HEK293T (cell line): ENCODE measurements around the gene TRDN.

Experiments
- ARNT ChIP-seq: fragments of 450-650 bp; IDR thresholded peaks from 2 replicates; pipeline ENCODE4 v1.6.1; 2017; ENCODE audit warnings: mild to moderate bottlenecking
- BHLHE40 ChIP-seq: fragments of 450-650 bp; IDR thresholded peaks from 2 replicates; pipeline ENCODE4 v1.6.1; 2016; ENCODE audit warnings: mild to moderate bottlenecking, moderate library complexity, borderline replicate concordance
- ELF4 ChIP-seq: fragments of 450-650 bp; IDR thresholded peaks from 2 replicates; pipeline ENCODE4 v1.6.1; 2017; ENCODE audit warnings: antibody characterized with exemption
- FOXA1 ChIP-seq: fragments of 450-650 bp; IDR thresholded peaks from 2 replicates; pipeline ENCODE4 v1.6.1; 2016; ENCODE audit warnings: mild to moderate bottlenecking
- LEF1 ChIP-seq: fragments of 450-650 bp; IDR thresholded peaks from 2 replicates; pipeline ENCODE4 v1.6.1; 2017; ENCODE audit warnings: mild to moderate bottlenecking, borderline replicate concordance
- PKNOX1 ChIP-seq: fragments of 450-650 bp; IDR thresholded peaks from 2 replicates; pipeline ENCODE4 v1.6.1; 2016

GRCh38 chr6:123640567-123641187 is 3.9 kb upstream of the TRDN start:
- TF ChIP-seq LEF1 (no peak), ELF4 (no peak), PKNOX1 (no peak), BHLHE40 (no peak), FOXA1 (no peak), ARNT (no peak)
